Measurements from ENCODE around the gene SLC9A2. TPM values are rescaled to one million over a fixed set of nuclear protein-coding genes. Genes with fewer than 3 reads are reported as not detected.

Gene SLC9A2
- total RNA-seq, 2 donors from 2014 or later = not detected

DNA sequence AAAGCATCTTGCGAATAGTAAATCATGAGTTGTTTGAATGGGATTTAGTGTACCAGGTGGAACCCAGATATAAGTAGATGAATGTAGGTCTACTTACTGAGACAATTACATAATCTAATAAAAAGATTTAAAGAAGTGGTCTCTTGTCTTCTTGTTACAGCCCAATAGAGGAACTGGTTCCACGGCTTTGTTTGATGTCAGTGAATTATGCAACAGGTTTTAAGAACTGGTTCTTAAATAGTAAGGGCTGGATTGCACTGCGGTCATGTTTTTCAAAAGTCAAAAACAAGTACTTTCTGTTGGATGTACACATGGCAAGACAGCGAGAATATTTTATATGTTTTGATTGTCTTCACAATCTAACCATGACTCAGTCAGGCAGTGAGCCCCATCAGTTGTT, 15.4 kb upstream of the SLC9A2 start:
- H3K27me3 Mint-ChIP-seq (ENCODE audit: insufficient read depth) = no peaks in the 10 kb centered on the region
- no peaks in the 10 kb centered on the region for H3K9me3 Mint-ChIP-seq
- 95 to 96% methylated on average over 4 of the region's 4 CpGs for whole genome bisulfite sequencing, 2 experiments (ENCODE audit: insufficient coverage in 1 of 2, insufficient read length in 1 of 2)
- H3K36me3 ChIP-seq (ENCODE audit: control insufficient read depth, insufficient read depth, low read length) = no peaks in the 10 kb centered on the region
- no peaks in the 10 kb centered on the region for H3K4me1 Mint-ChIP-seq
- H3K27me3 ChIP-seq (ENCODE audit: control insufficient read depth, insufficient read depth, low read length, poor library complexity, severe bottlenecking) = no peaks in the 10 kb centered on the region
- no peak for DNase-seq
- H3K4me1 ChIP-seq (ENCODE audit: control insufficient read depth, insufficient read depth, low read length) = no peaks in the 10 kb centered on the region
- H3K27ac ChIP-seq (ENCODE audit: low read depth, low read length) = no peak overlapping the region
- no peaks in the 10 kb centered on the region for H3K9me3 ChIP-seq (ENCODE audit: control insufficient read depth, low read length)
- H3K4me3 Mint-ChIP-seq = no peak overlapping the region
- H3K36me3 Mint-ChIP-seq (ENCODE audit: low read depth) = no peaks in the 10 kb centered on the region
- no peak overlapping the region for H3K9ac ChIP-seq (ENCODE audit: extremely low read depth, low read length, poor library complexity, severe bottlenecking)
- no peak overlapping the region for H3K4me3 ChIP-seq (ENCODE audit: low read length)
- no peak overlapping the region for H3K27ac Mint-ChIP-seq
- TF ChIP-seq, protein P1, sequence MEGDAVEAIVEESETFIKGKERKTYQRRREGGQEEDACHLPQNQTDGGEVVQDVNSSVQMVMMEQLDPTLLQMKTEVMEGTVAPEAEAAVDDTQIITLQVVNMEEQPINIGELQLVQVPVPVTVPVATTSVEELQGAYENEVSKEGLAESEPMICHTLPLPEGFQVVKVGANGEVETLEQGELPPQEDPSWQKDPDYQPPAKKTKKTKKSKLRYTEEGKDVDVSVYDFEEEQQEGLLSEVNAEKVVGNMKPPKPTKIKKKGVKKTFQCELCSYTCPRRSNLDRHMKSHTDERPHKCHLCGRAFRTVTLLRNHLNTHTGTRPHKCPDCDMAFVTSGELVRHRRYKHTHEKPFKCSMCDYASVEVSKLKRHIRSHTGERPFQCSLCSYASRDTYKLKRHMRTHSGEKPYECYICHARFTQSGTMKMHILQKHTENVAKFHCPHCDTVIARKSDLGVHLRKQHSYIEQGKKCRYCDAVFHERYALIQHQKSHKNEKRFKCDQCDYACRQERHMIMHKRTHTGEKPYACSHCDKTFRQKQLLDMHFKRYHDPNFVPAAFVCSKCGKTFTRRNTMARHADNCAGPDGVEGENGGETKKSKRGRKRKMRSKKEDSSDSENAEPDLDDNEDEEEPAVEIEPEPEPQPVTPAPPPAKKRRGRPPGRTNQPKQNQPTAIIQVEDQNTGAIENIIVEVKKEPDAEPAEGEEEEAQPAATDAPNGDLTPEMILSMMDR (conservative IDR thresholded peaks at IDR 0.05) = no peak

DNA sequence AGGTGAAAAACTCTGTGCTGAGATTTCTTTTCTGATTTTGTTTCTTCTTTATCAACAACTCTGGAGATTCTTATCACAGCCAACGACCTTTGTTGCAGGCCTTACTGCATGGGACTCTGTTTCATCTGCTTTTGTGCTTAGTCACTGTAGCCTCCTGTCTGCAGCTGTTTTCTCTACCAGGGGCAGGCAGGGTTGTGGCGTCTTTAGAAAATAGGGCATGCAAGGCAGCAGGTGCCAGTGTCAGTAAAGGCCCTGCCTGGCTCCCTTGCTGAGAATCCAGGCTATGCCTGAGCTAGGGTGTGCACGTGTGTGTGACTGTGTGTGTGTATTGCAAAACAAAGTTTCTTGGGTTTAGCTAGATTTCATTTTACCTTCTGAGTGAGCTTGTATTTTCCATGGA, 14.6 kb upstream of the SLC9A2 start:
- DNase-seq = peak; percentile 65
- no peaks in the 10 kb centered on the region for H3K27me3 Mint-ChIP-seq (ENCODE audit: insufficient read depth)
- no peaks in the 10 kb centered on the region for H3K4me1 Mint-ChIP-seq

DNA sequence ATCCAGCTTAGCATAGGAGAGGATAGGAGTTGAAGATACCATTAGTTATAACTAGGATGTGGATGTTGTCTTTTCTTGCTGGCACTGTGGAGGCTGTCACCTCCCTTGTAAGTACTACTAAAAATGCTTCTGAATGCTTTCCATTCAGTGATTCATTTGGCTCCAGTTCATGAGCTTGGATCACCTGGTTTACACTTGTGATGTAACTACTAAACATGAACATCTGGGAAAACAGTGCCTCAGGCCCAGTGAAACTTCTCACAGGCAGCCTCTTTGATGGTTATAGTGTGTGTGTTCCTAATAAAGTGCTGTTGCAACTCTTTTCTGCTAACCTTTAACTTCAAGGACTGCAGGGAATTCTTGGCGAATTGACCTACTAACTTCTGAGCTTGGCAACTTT, 13.0 kb upstream of the SLC9A2 start:
- H3K9ac ChIP-seq (ENCODE audit: extremely low read depth, low read length, poor library complexity, severe bottlenecking) = no peak overlapping the region
- no peaks in the 10 kb centered on the region for H3K36me3 ChIP-seq (ENCODE audit: control insufficient read depth, insufficient read depth, low read length)
- no peaks in the 10 kb centered on the region for H3K9me3 ChIP-seq (ENCODE audit: control insufficient read depth, low read length)
- Mint-ChIP-seq H3K27ac (no peak overlapping the region), H3K4me1 (no peaks in the 10 kb centered on the region), H3K27me3 (ENCODE audit: insufficient read depth) (no peaks in the 10 kb centered on the region), H3K9me3 (no peaks in the 10 kb centered on the region), H3K4me3 (no peak overlapping the region), H3K36me3 (ENCODE audit: low read depth) (no peaks in the 10 kb centered on the region)
- WGBS, 2 experiments (ENCODE audit: insufficient coverage in 1 of 2, insufficient read length in 1 of 2) = 88 to 100% methylated on average over 1 of the region's 1 CpG
- no peak for DNase-seq
- no peaks in the 10 kb centered on the region for H3K27me3 ChIP-seq (ENCODE audit: control insufficient read depth, insufficient read depth, low read length, poor library complexity, severe bottlenecking)
- no peaks in the 10 kb centered on the region for H3K4me1 ChIP-seq (ENCODE audit: control insufficient read depth, insufficient read depth, low read length)
- H3K4me3 ChIP-seq (ENCODE audit: low read length) = no peak overlapping the region
- TF ChIP-seq, protein P1 (conservative IDR thresholded peaks at IDR 0.05) = no peak
- H3K27ac ChIP-seq (ENCODE audit: low read depth, low read length) = no peak overlapping the region

More for the DNA sequence above, 14.6 kb upstream of the SLC9A2 start:
- H3K9me3 ChIP-seq (ENCODE audit: control insufficient read depth, low read length) = no peaks in the 10 kb centered on the region
- H3K4me3 ChIP-seq (ENCODE audit: low read length) = no peak overlapping the region
- Mint-ChIP-seq H3K36me3 (ENCODE audit: low read depth) (no peaks in the 10 kb centered on the region), H3K27ac (no peak overlapping the region), H3K9me3 (no peaks in the 10 kb centered on the region), H3K4me3 (no peak overlapping the region)
- H3K36me3 ChIP-seq (ENCODE audit: control insufficient read depth, insufficient read depth, low read length) = no peaks in the 10 kb centered on the region
- no peaks in the 10 kb centered on the region for H3K4me1 ChIP-seq (ENCODE audit: control insufficient read depth, insufficient read depth, low read length)
- H3K27ac ChIP-seq (ENCODE audit: low read depth, low read length) = no peak overlapping the region
- H3K9ac ChIP-seq (ENCODE audit: extremely low read depth, low read length, poor library complexity, severe bottlenecking) = no peak overlapping the region
- no peaks in the 10 kb centered on the region for H3K27me3 ChIP-seq (ENCODE audit: control insufficient read depth, insufficient read depth, low read length, poor library complexity, severe bottlenecking)
- whole genome bisulfite sequencing, 2 experiments (ENCODE audit: insufficient coverage in 1 of 2, insufficient read length in 1 of 2) = 60 to 71% methylated on average over 2 to 3 of the region's 3 CpGs
- TF ChIP-seq, protein P1 (conservative IDR thresholded peaks at IDR 0.05) = no peak
